ENCODE measurements around the gene MVP.

GRCh38 chr16:29779474-29779873 is 40.8 kb upstream of the MVP start:
- TF ChIP-seq CTCF (IDR thresholded peaks at IDR 0.05) (no peak), EZH2 (IDR thresholded peaks at IDR 0.05; ENCODE audit: borderline replicate concordance, insufficient read depth, low read depth, low read length, poor library complexity, severe bottlenecking) (no peak)

Measured in B cell (primary cell).